Heart left ventricle (tissue), 16 donors: ENCODE data around the gene LRRTM2. TPM values are rescaled to one million over a fixed set of nuclear protein-coding genes. Genes with fewer than 3 reads are reported as not detected.

Experiments used
- ATAC-seq, 4 donors: fragments of 200-7000 bp; cut with Tn5 transposase; one replicate each; pipeline ENCODE4 v1.9.1; 2020 to 2022; ENCODE audit warnings: moderate library complexity in 4 of 4, mild to moderate bottlenecking in 3 of 4, moderate number of reproducible peaks in 1 of 4
- DNase-seq, 5 donors: peaks; one replicate each; pipeline ENCODE4 v3.0.0-alpha.2; 2020
- H3K27ac ChIP-seq, 12 donors: fragments of 200-600 bp; sonication (generic) in 4 of 12; one replicate each; pipeline versions ENCODE4 v1.5.0 to v1.8.0; 2016 to 2022; ENCODE audit warnings: mild to moderate bottlenecking in 2 of 12
- H3K27me3 ChIP-seq, 9 donors: fragments of 200-600 bp; sonication (generic) in 2 of 9; one replicate each; pipeline versions ENCODE4 v1.5.1 to v1.8.0; 2016 to 2022; ENCODE audit warnings: mild to moderate bottlenecking in 3 of 9
- H3K36me3 ChIP-seq, 9 donors: fragments of 200-600 bp; sonication (generic) in 2 of 9; one replicate each; pipeline versions ENCODE4 v1.5.0 to v1.8.0; 2018 to 2022; ENCODE audit warnings: mild to moderate bottlenecking in 2 of 9
- H3K4me1 ChIP-seq, 12 donors: fragments of 200-600 bp; sonication (generic) in 4 of 12; one replicate each; pipeline versions ENCODE4 v1.5.0 to v1.8.0; 2016 to 2022; ENCODE audit warnings: mild to moderate bottlenecking in 3 of 12
- H3K4me3 ChIP-seq, 12 donors: fragments of 200-600 bp; sonication (generic) in 4 of 12; one replicate each; pipeline versions ENCODE4 v1.5.0 to v1.8.0; 2017 to 2022; ENCODE audit warnings: mild to moderate bottlenecking in 9 of 12, moderate library complexity in 4 of 12
- H3K9me3 ChIP-seq, 12 donors: fragments of 200-600 bp; sonication (generic) in 4 of 12; one replicate each; pipeline versions ENCODE4 v1.5.0 to v1.8.0; 2016 to 2022; ENCODE audit warnings: mild to moderate bottlenecking in 1 of 12
- POLR2A ChIP-seq, 2 donors: fragments of 450-650 bp; IDR thresholded peaks; one replicate each; pipeline ENCODE4 v1.6.1; 2017; ENCODE audit warnings: antibody characterized with exemption in 2 of 2, mild to moderate bottlenecking in 2 of 2, moderate library complexity in 2 of 2
- WGBS, 4 donors: extraction: QIAGEN DNeasy Blood & Tissue Kit in 2 of 4; methylation state at CpG; one replicate each; pipeline versions ENCODE4 v1.1.5 to v1.1.7; 2013 to 2018; 5-methylcytosine and 5-hydroxymethylcytosine counted together
- intact Hi-C, 10 donors: fragments of 100-400 bp; cut with DNase I; formaldehyde crosslinking; loops; one replicate each; pipeline versions ENCODE4 v1.11.1 to v1.14.2; 2022
- polyA plus RNA-seq, 2 donors: library from polyadenylated mRNA; stranded (reverse); fragments of 200-250 nt; gene quantifications; one replicate each; pipeline ENCODE4 v1.2.3, GENCODE V29; 2013
- total RNA-seq, 9 donors: library from RNA; depleted of rRNA in 2 of 9; stranded (reverse); fragments of >200 nt in 2 of 9; fragmentation: NEBNext Ultra II Directional in 3 of 9; extraction: Animal tissue kit (Norgen Biotek cat#: 25700) in 3 of 9; gene quantifications; one replicate each; pipeline versions ENCODE4 v1.1.0 to v1.2.4, GENCODE V29; 2016 to 2023
- TF ChIP-seq, protein P1 (sequence below), 12 donors: fragments of 200-600 bp; sonication (generic) in 4 of 12; IDR thresholded peaks; one replicate each; pipeline versions ENCODE4 v1.5.0 to v1.8.0; 2018 to 2022; ENCODE audit warnings: antibody characterized with exemption in 12 of 12, mild to moderate bottlenecking in 5 of 12
- donor health status: ischemic (EF 13 %, LVEDD 7.1; RV severe dilation, severe dysfunction).
- donor health status: healthy with polysubstance abuse.
- donor health status: DM: no; HTN: yes; CAD: no.
- donor health status: DM: no; HTN: no; CAD: no.
- donor health status: ischemic (EF 25% LVEDD 6.9; RV normal size, moderate dysfunction).
- donor health status: ischemic (EF 25% LVEDD 5.7; RV mildly dilated, moderate dysfunction).
- donor health status: healthy.
- donor health status: DM: yes; HTN: yes; CAD: no.
- donor health status: ischemic (EF 35%, LVEDD 5.7; RV mildly dilated, moderate dysfunction).
- donor health status: nonischemic (EF 11% LVEDD 7.7; RV severe dilation, severe dysfunction).
- donor health status: DM: yes; HTN: yes; CAD: no.
- donor health status: PGD.
- donor health status: ischemic (EF 29% LVEDD 5.4; RV normal size, mild dysfunction).
- donor health status: nonischemic (EF 23%, LVEDD 6.1; RV moderate dilation, normal function).

Gene LRRTM2
- total and polyA plus RNA-seq, 11 donors = 0.06 to 0.23 (median 0.16) TPM; not detected in 7

DNA sequence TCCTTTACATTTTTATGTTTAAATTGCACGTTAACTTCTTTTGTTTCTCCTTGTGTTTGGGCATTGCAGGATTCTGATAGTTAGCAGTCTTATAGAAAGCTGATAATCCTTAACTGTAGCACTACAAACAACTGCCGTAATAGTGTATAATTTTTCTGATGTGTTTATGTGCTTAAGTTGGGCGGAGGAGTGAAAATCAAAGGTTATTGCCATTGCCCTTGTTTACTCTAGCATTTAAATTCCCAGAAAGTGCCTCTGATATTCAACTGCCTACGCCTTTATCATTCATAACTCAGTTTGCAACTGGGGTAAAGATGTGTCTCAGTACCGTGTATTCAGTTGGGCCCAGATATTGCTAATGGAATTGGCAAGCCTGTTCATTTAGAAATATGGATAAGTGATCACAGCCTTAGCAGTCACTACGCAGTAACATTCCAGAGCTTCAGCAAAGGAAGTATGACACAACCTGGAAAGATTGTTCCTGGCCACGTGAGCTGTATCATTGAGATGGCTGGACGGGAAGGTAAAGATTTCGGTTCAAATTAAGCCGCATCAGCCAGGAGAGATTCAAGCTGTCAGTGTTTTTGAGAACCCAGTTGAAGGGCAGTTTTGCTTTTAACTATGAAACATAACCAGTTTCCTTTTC, 28.1 kb upstream of the LRRTM2 start:
- DNase-seq (no peak), ATAC-seq (peak in 3 of 4 donors; percentile 70 to 74 (median 71))
- Histone ChIP-seq H3K4me3 (no peak overlapping the region), H3K36me3 (peaks cover 0 to 72% (median 51%) of the 10 kb centered on the region in 9 donors), H3K4me1 (peaks cover 0 to 46% (median 22%) of the 10 kb centered on the region in 12 donors), H3K9me3 (no peaks in the 10 kb centered on the region), H3K27ac (peak overlapping the region; percentile 23 to 70 (median 50)), H3K27me3 (no peaks in the 10 kb centered on the region)
- WGBS, 4 donors = 46 to 55% (median 49%) methylated on average over 10 of the region's 10 CpGs
- intact Hi-C loops = no loop called here
- no peak for TF ChIP-seq POLR2A (IDR thresholded peaks at IDR 0.05)
- TF ChIP-seq, protein P1, sequence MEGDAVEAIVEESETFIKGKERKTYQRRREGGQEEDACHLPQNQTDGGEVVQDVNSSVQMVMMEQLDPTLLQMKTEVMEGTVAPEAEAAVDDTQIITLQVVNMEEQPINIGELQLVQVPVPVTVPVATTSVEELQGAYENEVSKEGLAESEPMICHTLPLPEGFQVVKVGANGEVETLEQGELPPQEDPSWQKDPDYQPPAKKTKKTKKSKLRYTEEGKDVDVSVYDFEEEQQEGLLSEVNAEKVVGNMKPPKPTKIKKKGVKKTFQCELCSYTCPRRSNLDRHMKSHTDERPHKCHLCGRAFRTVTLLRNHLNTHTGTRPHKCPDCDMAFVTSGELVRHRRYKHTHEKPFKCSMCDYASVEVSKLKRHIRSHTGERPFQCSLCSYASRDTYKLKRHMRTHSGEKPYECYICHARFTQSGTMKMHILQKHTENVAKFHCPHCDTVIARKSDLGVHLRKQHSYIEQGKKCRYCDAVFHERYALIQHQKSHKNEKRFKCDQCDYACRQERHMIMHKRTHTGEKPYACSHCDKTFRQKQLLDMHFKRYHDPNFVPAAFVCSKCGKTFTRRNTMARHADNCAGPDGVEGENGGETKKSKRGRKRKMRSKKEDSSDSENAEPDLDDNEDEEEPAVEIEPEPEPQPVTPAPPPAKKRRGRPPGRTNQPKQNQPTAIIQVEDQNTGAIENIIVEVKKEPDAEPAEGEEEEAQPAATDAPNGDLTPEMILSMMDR (IDR thresholded peaks at IDR 0.05) = no peak

DNA sequence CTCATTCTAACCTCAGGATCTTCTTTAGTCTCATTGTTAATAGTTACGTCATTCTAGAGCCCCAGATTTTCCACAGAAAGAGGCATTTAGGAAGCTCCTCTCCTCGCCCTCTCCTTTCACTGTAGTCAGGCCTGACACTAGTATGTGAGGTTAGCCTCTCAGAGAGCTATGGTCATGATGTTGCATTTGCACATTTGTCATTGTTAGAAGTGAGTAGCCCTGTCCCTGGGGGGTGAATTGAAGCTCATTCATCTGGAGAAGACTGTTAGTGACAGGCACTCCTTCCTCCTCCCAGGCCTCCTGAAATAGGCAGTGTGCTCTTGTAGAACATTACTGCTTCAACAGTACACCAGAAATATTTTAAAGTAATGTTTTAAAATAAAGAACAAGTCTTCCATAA, 26.6 kb upstream of the LRRTM2 start:
- WGBS, 4 donors = 83 to 96% (median 91%) methylated on average over 2 of the region's 2 CpGs
- Histone ChIP-seq H3K9me3 (no peaks in the 10 kb centered on the region), H3K4me1 (peaks cover 0 to 52% (median 22%) of the 10 kb centered on the region in 12 donors), H3K4me3 (no peak overlapping the region), H3K27me3 (no peaks in the 10 kb centered on the region), H3K27ac (peak overlapping the region in 4 of 12 donors; percentile 9 to 47 (median 34)), H3K36me3 (peaks cover 0 to 69% (median 40%) of the 10 kb centered on the region in 9 donors)
- no peak for ATAC-seq
- no peak for DNase-seq
- no peak for TF ChIP-seq POLR2A (IDR thresholded peaks at IDR 0.05)
- TF ChIP-seq, protein P1 (IDR thresholded peaks at IDR 0.05) = no peak
- intact Hi-C loops = no loop called here

DNA sequence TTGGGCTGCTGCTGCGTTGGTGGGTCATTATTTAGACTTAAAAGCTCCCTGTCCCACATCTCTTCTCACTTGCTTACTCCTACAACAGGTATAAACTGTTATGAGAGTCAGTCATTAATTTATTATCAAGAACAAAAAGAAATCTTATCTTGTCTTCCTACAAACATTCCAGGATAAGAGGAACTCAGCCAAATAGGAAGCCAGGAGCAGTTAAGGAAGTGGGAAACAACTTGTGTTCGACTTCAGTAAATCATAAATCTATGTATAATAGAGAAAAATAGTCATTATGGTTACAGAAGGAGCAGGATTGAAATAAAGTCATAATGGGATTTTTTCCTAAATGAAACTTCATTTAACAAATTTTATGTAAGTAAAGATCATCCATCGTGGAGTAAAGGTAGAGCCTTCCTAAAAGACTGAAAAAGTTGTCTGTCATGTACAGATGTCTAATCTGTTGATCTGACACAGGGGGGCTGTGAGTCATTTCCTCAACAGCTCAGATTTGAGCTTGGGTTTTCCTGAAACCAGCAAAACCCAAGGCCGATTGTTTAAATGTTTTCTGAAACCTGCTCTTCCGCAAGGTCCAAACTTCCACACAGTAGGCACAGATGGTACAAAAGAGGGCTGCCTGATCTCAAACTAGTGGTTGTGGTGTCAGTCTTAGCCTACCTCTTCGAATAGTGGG, 25.3 kb upstream of the LRRTM2 start:
- H3K27ac ChIP-seq = peak overlapping the region in 10 of 12 donors; percentile 9 to 47 (median 32)
- TF ChIP-seq, protein P1 (IDR thresholded peaks at IDR 0.05) = no peak
- no peak for TF ChIP-seq POLR2A (IDR thresholded peaks at IDR 0.05)
- intact Hi-C loops = no loop called here
- DNase-seq (no peak), ATAC-seq (peak in 2 of 4 donors; percentile 45 to 72)
- no peaks in the 10 kb centered on the region for H3K9me3 ChIP-seq
- H3K4me1 ChIP-seq = peaks cover 0 to 52% (median 22%) of the 10 kb centered on the region in 12 donors
- H3K27me3 ChIP-seq = no peaks in the 10 kb centered on the region
- H3K36me3 ChIP-seq = peaks cover 0 to 66% (median 28%) of the 10 kb centered on the region in 9 donors
- WGBS, 4 donors = 52 to 67% (median 57%) methylated on average over 6 of the region's 6 CpGs
- no peak overlapping the region for H3K4me3 ChIP-seq

DNA sequence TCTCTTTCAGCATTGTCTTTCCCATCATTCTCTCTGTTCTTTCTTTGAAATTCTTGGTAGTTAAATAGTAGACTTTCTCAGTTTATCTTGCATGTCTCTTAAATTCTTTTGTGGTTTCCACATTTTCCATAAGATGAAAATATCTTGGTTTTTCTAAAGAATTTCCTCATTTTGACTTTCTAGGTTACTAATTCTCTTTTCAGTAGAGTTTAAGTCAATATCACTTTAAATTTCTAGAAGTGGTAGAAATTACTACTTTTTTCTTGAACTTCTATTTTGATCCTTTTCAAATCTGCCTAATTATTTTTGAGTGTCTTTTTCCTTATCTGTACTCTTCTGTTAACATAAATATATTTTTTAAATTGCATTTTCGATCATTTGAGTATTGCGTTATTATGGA, 23.6 kb upstream of the LRRTM2 start:
- DNase-seq (no peak), ATAC-seq (no peak)
- H3K9me3 ChIP-seq = no peaks in the 10 kb centered on the region
- H3K4me3 ChIP-seq = no peak overlapping the region
- 95 to 99% (median 98%) methylated on average over 2 of the region's 2 CpGs for WGBS, 4 donors
- TF ChIP-seq, protein P1 (IDR thresholded peaks at IDR 0.05) = no peak
- TF ChIP-seq POLR2A (IDR thresholded peaks at IDR 0.05) = no peak
- no peaks in the 10 kb centered on the region for H3K27me3 ChIP-seq
- intact Hi-C loops = no loop called here
- peaks cover 0 to 61% (median 12%) of the 10 kb centered on the region in 9 donors for H3K36me3 ChIP-seq
- no peak overlapping the region for H3K27ac ChIP-seq
- H3K4me1 ChIP-seq = peaks cover 0 to 48% (median 19%) of the 10 kb centered on the region in 12 donors
